ENCODE results near the gene PPARG. TPM values are rescaled to one million over a fixed set of nuclear protein-coding genes. Genes with fewer than 3 reads are reported as not detected.

Gene PPARG
- total and polyA plus RNA-seq, 8 donors: 7.9 to 85.2 (median 29.3) TPM

DNA sequence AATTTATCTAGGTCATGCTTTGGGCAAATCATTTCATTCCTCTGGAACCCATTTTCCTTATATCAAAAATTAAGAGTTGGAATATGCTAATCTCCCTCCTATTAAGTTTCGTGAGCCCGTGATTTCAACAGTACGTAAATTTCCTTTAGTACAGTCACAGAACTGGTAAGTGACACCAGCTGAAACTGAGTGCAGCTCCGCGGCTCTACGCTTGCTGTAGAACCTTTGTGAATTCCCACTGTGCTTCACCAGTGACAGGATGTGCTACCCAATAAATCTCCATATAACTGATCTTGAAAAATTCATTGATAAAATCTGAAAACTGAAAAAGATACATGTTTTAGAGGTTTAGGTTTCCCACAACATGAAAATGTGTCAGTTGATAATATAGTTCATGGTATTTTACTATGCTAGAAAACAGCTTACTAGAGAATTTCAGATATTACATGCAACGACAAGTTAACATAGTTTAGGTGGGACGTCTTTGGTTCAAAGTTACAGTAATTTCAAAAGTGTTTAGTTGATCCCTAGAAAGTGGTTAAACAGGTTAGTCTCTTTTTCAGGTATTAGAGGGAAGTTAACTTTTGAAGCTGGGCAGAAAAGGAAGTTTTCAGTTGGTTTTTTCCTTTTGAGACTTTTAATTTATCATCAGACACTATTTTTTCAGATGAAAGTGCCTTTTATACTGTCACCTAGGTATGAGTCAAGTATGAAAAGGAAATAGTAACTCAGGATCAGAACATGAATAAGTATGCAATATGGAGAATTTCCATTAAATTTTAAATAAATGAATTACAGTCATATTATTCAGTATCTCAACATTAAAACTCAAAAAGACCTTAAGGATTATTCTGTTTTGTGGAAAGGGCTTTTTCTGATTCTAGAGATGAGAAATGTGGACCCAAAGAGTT lies 57.0 kb downstream of the PPARG start:
- peak in 1 of 2 donors; percentile 16 for DNase-seq
- no peaks in the 10 kb centered on the region for H3K36me3 ChIP-seq
- no peak for TF ChIP-seq EP300 (IDR thresholded peaks at IDR 0.05)
- no peak for TF ChIP-seq POLR2AphosphoS5 (IDR thresholded peaks at IDR 0.05)
- no peak for TF ChIP-seq CTCF (IDR thresholded peaks at IDR 0.05)
- no peak for TF ChIP-seq POLR2A (IDR thresholded peaks at IDR 0.05)
- 78 to 85% (median 81%) methylated on average over 8 of the region's 8 CpGs for WGBS, 5 donors
- no peak overlapping the region for H3K4me3 ChIP-seq
- H3K27me3 ChIP-seq: no peaks in the 10 kb centered on the region
- H3K4me1 ChIP-seq: peaks cover 0 to 16% (median 5%) of the 10 kb centered on the region in 4 donors
- intact Hi-C loops (cut with DNase I; ENCODE audit: low total_unique reads): no loop called here
- H3K27ac ChIP-seq: no peak overlapping the region
- no peaks in the 10 kb centered on the region for H3K9me3 ChIP-seq

GRCh38 chr3:12347301-12347700 lies 58.4 kb downstream of the PPARG start:
- no peak overlapping the region for H3K27ac ChIP-seq
- peaks cover 12 to 30% (median 15%) of the 10 kb centered on the region in 4 donors for H3K4me1 ChIP-seq
- TF ChIP-seq POLR2AphosphoS5 (IDR thresholded peaks at IDR 0.05): no peak
- TF ChIP-seq POLR2A (IDR thresholded peaks at IDR 0.05): no peak
- TF ChIP-seq CTCF (IDR thresholded peaks at IDR 0.05): no peak
- TF ChIP-seq EP300 (IDR thresholded peaks at IDR 0.05): no peak
- no peaks in the 10 kb centered on the region for H3K27me3 ChIP-seq
- 92 to 97% (median 96%) methylated on average over 3 of the region's 3 CpGs for WGBS, 5 donors
- intact Hi-C loops (cut with DNase I; ENCODE audit: low total_unique reads): no loop called here
- no peak overlapping the region for H3K4me3 ChIP-seq
- no peaks in the 10 kb centered on the region for H3K9me3 ChIP-seq
- H3K36me3 ChIP-seq: no peaks in the 10 kb centered on the region
- DNase-seq: no peak

DNA sequence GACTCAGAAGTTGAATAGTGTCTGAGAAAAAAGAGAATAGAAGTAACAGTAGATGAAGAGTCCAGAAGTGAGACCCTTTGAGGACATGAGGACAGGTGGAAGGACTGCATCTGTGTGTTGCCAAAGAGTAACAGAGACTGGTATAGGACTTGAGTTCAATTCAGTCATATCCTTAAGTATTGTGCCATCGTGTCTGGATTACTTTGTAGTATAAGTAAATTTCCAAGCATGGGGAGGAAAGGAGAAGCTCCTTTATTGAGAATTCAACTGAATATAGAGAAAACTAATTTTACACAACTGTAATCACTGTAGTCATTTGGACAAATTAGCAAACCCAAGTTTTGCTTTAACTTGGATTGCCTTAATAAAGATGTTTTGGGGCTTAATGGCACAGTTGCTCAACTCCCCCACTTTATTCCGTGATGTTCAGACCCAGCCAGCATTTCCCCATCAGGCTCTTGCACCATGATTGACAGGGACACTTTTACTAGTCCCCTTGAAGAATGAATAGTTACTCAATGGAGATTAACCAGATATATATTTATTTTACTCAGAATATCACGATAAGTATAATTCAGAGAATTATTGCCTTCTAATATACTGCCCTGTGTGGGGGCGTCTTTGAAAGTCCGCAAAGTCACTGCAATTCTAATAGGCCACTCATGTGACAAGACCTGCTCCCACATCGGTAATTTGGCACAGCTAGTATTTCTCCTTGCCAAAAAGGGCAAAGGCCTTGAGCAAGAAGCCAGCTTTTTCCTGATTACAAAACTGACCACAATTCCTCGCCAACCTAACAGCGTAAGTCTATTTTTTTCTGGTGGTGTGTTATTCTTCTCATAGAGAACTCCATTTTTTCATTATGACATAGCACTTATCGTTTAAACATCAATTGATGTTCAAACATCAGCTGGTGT lies 61.3 kb downstream of the PPARG start:
- Histone ChIP-seq H3K27ac (peak overlapping the region in 2 of 5 donors; percentile 19 to 56), H3K4me3 (no peak overlapping the region), H3K9me3 (no peaks in the 10 kb centered on the region), H3K4me1 (peaks cover 12 to 42% (median 18%) of the 10 kb centered on the region in 4 donors), H3K27me3 (no peaks in the 10 kb centered on the region), H3K36me3 (no peaks in the 10 kb centered on the region)
- WGBS, 5 donors: 31 to 40% (median 38%) methylated on average over 9 of the region's 9 CpGs
- peak; percentile 41 to 57 for DNase-seq
- TF ChIP-seq CTCF (IDR thresholded peaks at IDR 0.05) (no peak), POLR2AphosphoS5 (IDR thresholded peaks at IDR 0.05) (peak in 2 of 3 donors; percentile 46 to 67)
- intact Hi-C loops (cut with DNase I; ENCODE audit: low total_unique reads): no loop called here

DNA sequence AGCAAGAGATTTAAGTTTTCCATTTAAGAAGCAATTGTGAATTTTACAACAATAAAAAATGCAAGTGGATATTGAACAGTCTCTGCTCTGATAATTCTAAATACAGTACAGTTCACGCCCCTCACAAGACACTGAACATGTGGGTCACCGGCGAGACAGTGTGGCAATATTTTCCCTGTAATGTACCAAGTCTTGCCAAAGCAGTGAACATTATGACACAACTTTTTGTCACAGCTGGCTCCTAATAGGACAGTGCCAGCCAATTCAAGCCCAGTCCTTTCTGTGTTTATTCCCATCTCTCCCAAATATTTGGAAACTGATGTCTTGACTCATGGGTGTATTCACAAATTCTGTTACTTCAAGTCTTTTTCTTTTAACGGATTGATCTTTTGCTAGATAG lies 62.3 kb downstream of the PPARG start:
- TF ChIP-seq POLR2AphosphoS5 (IDR thresholded peaks at IDR 0.05): peak in 1 of 3 donors; percentile 54
- TF ChIP-seq EP300 (IDR thresholded peaks at IDR 0.05): no peak
- DNase-seq: no peak
- intact Hi-C loops (cut with DNase I; ENCODE audit: low total_unique reads): no loop called here
- Histone ChIP-seq H3K27ac (peak overlapping the region in 1 of 5 donors; percentile 56), H3K9me3 (no peaks in the 10 kb centered on the region), H3K36me3 (no peaks in the 10 kb centered on the region), H3K4me3 (no peak overlapping the region), H3K27me3 (no peaks in the 10 kb centered on the region), H3K4me1 (peaks cover 12 to 42% (median 19%) of the 10 kb centered on the region in 4 donors)
- 43 to 66% (median 51%) methylated on average over 4 of the region's 4 CpGs for WGBS, 5 donors

Data from stomach (tissue), 9 donors.